Endothelial cell of umbilical vein (primary cell): Measurements from ENCODE around the gene C3orf33.

Experiments
- EZH2 ChIP-seq: IDR thresholded peaks from 2 replicates; pipeline ENCODE4 v1.6.1; 2012; ENCODE audit warnings: borderline replicate concordance, low read depth, mild to moderate bottlenecking, moderate library complexity, low read length, inconsistent platforms; ENCODE audit not compliant: severe bottlenecking
- FOS ChIP-seq: IDR thresholded peaks from 2 replicates; pipeline ENCODE4 v1.6.1; 2011; ENCODE audit warnings: mild to moderate bottlenecking, low read length, moderate library complexity, borderline replicate concordance; ENCODE audit not compliant: insufficient read depth
- GATA2 ChIP-seq: IDR thresholded peaks from 2 replicates; pipeline ENCODE4 v1.7.0; 2011; ENCODE audit warnings: low read depth, mild to moderate bottlenecking, moderate library complexity, mixed read lengths, low read length; ENCODE audit not compliant: insufficient read length, insufficient read depth
- JUN ChIP-seq: IDR thresholded peaks from 2 replicates; pipeline ENCODE4 v1.6.1; 2011; ENCODE audit warnings: borderline replicate concordance, low read depth; ENCODE audit not compliant: insufficient read length, insufficient read depth
- MYC ChIP-seq: IDR thresholded peaks from one replicate; pipeline ENCODE4 v1.6.1; 2011; ENCODE audit warnings: mild to moderate bottlenecking, low read depth, low read length
- POLR2A ChIP-seq: IDR thresholded peaks from 2 replicates; pipeline ENCODE4 v1.6.1; 2012; ENCODE audit warnings: low read depth, mild to moderate bottlenecking, control low read depth, low read length
- POLR2AphosphoS5 ChIP-seq: IDR thresholded peaks from 2 replicates; pipeline ENCODE4 v1.6.1; 2012; ENCODE audit warnings: low read depth, mild to moderate bottlenecking, control low read depth, low read length, moderate library complexity; ENCODE audit not compliant: insufficient read depth
- TF ChIP-seq, protein P1 (sequence below), 2 donors: IDR thresholded peaks; 1 replicate in 1 of 2; 2 replicates in 1 of 2; pipeline ENCODE4 v1.5.1; 2011; ENCODE audit warnings: low read length in 2 of 2, mild to moderate bottlenecking in 2 of 2, moderate library complexity in 2 of 2, control low read depth in 1 of 2, inconsistent platforms in 1 of 2, low read depth in 1 of 2; ENCODE audit not compliant: insufficient read depth in 1 of 2; ENCODE audit errors: extremely low read depth in 1 of 2
- TF ChIP-seq, protein P2 (sequence below): IDR thresholded peaks from 2 replicates; pipeline ENCODE4 v1.6.1; 2011; ENCODE audit not compliant: insufficient read depth, insufficient read length

DNA sequence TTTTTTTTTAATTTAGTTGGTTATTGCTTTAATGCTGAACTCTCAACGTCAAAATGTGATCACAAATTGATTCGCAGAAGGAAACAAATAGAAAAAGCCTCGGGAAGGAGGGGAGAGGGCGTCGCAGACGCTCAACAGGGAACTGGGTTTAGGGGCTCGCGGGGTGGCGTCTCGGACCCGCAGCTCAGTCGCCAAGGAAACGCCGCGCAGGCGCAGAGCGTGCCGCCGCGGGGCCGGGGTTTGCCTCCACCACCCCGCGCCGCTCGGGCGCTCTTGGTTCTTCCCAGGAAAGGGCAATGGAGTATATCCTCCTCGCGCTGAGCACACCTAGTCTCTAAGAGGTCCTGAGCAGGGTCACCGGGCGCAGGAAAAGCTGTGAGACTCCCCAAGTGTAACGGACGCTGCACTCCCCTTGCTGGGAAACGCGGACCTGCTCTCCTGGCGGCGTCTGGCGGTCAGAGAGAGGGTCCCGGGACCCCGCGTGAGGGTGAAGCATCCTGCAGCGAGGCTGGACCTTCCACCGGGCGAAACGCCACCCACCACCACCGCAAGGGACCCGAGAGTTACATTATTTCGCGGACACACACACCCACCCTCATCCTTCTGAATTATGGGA, 62.0 kb downstream of the C3orf33 start:
- TF ChIP-seq, protein P1, sequence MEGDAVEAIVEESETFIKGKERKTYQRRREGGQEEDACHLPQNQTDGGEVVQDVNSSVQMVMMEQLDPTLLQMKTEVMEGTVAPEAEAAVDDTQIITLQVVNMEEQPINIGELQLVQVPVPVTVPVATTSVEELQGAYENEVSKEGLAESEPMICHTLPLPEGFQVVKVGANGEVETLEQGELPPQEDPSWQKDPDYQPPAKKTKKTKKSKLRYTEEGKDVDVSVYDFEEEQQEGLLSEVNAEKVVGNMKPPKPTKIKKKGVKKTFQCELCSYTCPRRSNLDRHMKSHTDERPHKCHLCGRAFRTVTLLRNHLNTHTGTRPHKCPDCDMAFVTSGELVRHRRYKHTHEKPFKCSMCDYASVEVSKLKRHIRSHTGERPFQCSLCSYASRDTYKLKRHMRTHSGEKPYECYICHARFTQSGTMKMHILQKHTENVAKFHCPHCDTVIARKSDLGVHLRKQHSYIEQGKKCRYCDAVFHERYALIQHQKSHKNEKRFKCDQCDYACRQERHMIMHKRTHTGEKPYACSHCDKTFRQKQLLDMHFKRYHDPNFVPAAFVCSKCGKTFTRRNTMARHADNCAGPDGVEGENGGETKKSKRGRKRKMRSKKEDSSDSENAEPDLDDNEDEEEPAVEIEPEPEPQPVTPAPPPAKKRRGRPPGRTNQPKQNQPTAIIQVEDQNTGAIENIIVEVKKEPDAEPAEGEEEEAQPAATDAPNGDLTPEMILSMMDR (IDR thresholded peaks at IDR 0.05; ENCODE audit: extremely low read depth in 1 of 2, insufficient read depth in 1 of 2, low read depth in 1 of 2, low read length in 2 of 2), result no peak
- TF ChIP-seq GATA2 (no peak), POLR2AphosphoS5 (no peak), MYC (no peak), POLR2A (no peak), EZH2 (no peak), JUN (no peak), FOS (no peak)
- TF ChIP-seq, protein P2, sequence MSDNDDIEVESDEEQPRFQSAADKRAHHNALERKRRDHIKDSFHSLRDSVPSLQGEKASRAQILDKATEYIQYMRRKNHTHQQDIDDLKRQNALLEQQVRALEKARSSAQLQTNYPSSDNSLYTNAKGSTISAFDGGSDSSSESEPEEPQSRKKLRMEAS, result no peak
